ENCODE measurements around the gene DNMT3L. TPM values are rescaled to one million over a fixed set of nuclear protein-coding genes. Genes with fewer than 3 reads are reported as not detected.

The DNMT3L gene
- total RNA-seq, 1 donor from 2014 or later = not detected

GRCh38 chr21:44300262-44300959 lies 38.7 kb upstream of the DNMT3L start:
- Mint-ChIP-seq H3K9me3 (ENCODE audit: low read depth) (no peaks in the 10 kb centered on the region), H3K27ac (ENCODE audit: unreplicated experiment) (no peak overlapping the region), H3K27me3 (ENCODE audit: low read depth) (no peaks in the 10 kb centered on the region), H3K36me3 (ENCODE audit: low read depth) (no peaks in the 10 kb centered on the region), H3K4me1 (ENCODE audit: low read depth) (peaks cover 43% of the 10 kb centered on the region), H3K4me3 (ENCODE audit: unreplicated experiment) (peak overlapping the region; percentile 77)
- TF ChIP-seq CTCF (IDR thresholded peaks at IDR 0.05) = no peak
- DNase-seq (ENCODE audit: low spot score) = no peak

GRCh38 chr21:44299458-44300261 lies 38.0 kb upstream of the DNMT3L start, which contains the start of gene PFKL:
TSS of gene PFKL (plus strand) at chr21:44300053. CDS start at chr21:44300106, 53 bp downstream.
- DNase-seq (ENCODE audit: low spot score) = no peak
- Mint-ChIP-seq H3K27ac (ENCODE audit: unreplicated experiment) (peak within 1 kb of the TSS; percentile 88), H3K9me3 (ENCODE audit: low read depth) (no peaks in the 10 kb centered on the region), H3K4me3 (ENCODE audit: unreplicated experiment) (peak within 1 kb of the TSS; percentile 77), H3K4me1 (ENCODE audit: low read depth) (peaks cover 41% of the 10 kb centered on the region), H3K27me3 (ENCODE audit: low read depth) (no peaks in the 10 kb centered on the region), H3K36me3 (ENCODE audit: low read depth) (no peaks in the 10 kb centered on the region)
- peak; percentile 18 for TF ChIP-seq CTCF (IDR thresholded peaks at IDR 0.05)

GRCh38 chr21:44299085-44299457 lies 37.4 kb upstream of the DNMT3L start:
- Mint-ChIP-seq H3K9me3 (ENCODE audit: low read depth) (no peaks in the 10 kb centered on the region), H3K27ac (ENCODE audit: unreplicated experiment) (peak overlapping the region; percentile 88), H3K27me3 (ENCODE audit: low read depth) (no peaks in the 10 kb centered on the region), H3K4me1 (ENCODE audit: low read depth) (peaks cover 41% of the 10 kb centered on the region), H3K4me3 (ENCODE audit: unreplicated experiment) (peak overlapping the region; percentile 70), H3K36me3 (ENCODE audit: low read depth) (no peaks in the 10 kb centered on the region)
- no peak for DNase-seq (ENCODE audit: low spot score)
- no peak for TF ChIP-seq CTCF (IDR thresholded peaks at IDR 0.05)

- Mint-ChIP-seq H3K4me3 (ENCODE audit: unreplicated experiment) (no peak overlapping the region), H3K27ac (ENCODE audit: unreplicated experiment) (peak overlapping the region; percentile 27), H3K27me3 (ENCODE audit: low read depth) (no peaks in the 10 kb centered on the region), H3K4me1 (ENCODE audit: low read depth) (peaks cover 36% of the 10 kb centered on the region), H3K36me3 (ENCODE audit: low read depth) (no peaks in the 10 kb centered on the region), H3K9me3 (ENCODE audit: low read depth) (no peaks in the 10 kb centered on the region)
- TF ChIP-seq CTCF (IDR thresholded peaks at IDR 0.05) = no peak
- no peak for DNase-seq (ENCODE audit: low spot score)
Observed at GRCh38 chr21:44298301-44298700, 36.6 kb upstream of the DNMT3L start.

GRCh38 chr21:44297525-44298290 lies 36.0 kb upstream of the DNMT3L start:
- Mint-ChIP-seq H3K36me3 (ENCODE audit: low read depth) (no peaks in the 10 kb centered on the region), H3K9me3 (ENCODE audit: low read depth) (no peaks in the 10 kb centered on the region), H3K4me1 (ENCODE audit: low read depth) (peaks cover 36% of the 10 kb centered on the region), H3K27me3 (ENCODE audit: low read depth) (no peaks in the 10 kb centered on the region), H3K4me3 (ENCODE audit: unreplicated experiment) (no peak overlapping the region), H3K27ac (ENCODE audit: unreplicated experiment) (peak overlapping the region; percentile 60)
- peak; percentile 91 for TF ChIP-seq CTCF (IDR thresholded peaks at IDR 0.05)
- no peak for DNase-seq (ENCODE audit: low spot score)
